K562 (cell line): Measurements from ENCODE around the gene PDE4D. TPM values are rescaled to one million over a fixed set of nuclear protein-coding genes. Genes with fewer than 3 reads are reported as not detected.

Source experiments
- ATAC-seq: fragments of 200-7000 bp; cut with Tn5 transposase; 3 replicates; pipeline ENCODE4 v1.9.1; 2020; ENCODE audit warnings: moderate library complexity
- BruUV-seq: library from RNA; stranded (reverse); fragments of 400-500 nt; replicated peaks from 2 replicates; lab custom pipeline; 2021; lab: Mats Ljungman, UMichigan
- CTCF ChIA-PET: fragments of 300-600 bp; formaldehyde crosslinking; extraction: SDS; loops from one replicate; lab custom pipeline; 2021; ENCODE audit warnings: low intra/inter-chr PET ratio; lab: Yijun Ruan, JAX
- POLR2A ChIA-PET: fragments of 300-600, 350-650 bp; sonication (Branson Sonifier 250); formaldehyde crosslinking; extraction: SDS; loops from one replicate; lab custom pipeline; 2021; ENCODE audit warnings: antibody characterized with exemption, inconsistent platforms; lab: Yijun Ruan, JAX
- DNase-seq, 4 experiments: peaks; one replicate each; pipeline versions ENCODE4 v3.0.0 to v3.0.0-alpha.2; 2011 to 2018; ENCODE audit warnings: low spot score in 3 of 4, mixed read lengths in 3 of 4; ENCODE audit errors: extremely low read depth in 1 of 4
- FAIRE-seq: peaks from 2 replicates; lab custom pipeline; 2011; peaks lifted over from hg19 to GRCh38; lab: Jason Lieb, UNC
- H2AFZ ChIP-seq: 2 replicates; pipeline ENCODE4 v1.6.0; 2011; ENCODE audit warnings: low read depth, low read length, control low read depth, inconsistent platforms
- H3K27ac ChIP-seq: fragments of 200-600 bp; 3 replicates; pipeline ENCODE4 v1.8.0; 2011; ENCODE audit warnings: low read depth, mild to moderate bottlenecking, control low read depth, inconsistent platforms, low read length, moderate library complexity, mixed read lengths; ENCODE audit errors: extremely low read depth
- H3K27me3 ChIP-seq, 2 experiments: fragments of 300-600 bp in 1 of 2; 2 replicates in 1 of 2; 3 replicates in 1 of 2; pipeline versions ENCODE4 v1.6.0 to v1.8.0; 2011; ENCODE audit warnings: inconsistent platforms in 2 of 2, low read length in 2 of 2, mild to moderate bottlenecking in 1 of 2, mixed read lengths in 1 of 2, moderate library complexity in 1 of 2; ENCODE audit not compliant: control insufficient read depth in 2 of 2, insufficient read depth in 2 of 2
- H3K36me3 ChIP-seq: fragments of 300-600 bp; 3 replicates; pipeline ENCODE4 v1.8.0; 2011; ENCODE audit warnings: mild to moderate bottlenecking, low read length, inconsistent platforms; ENCODE audit not compliant: control insufficient read depth, insufficient read depth
- H3K4me1 ChIP-seq, 2 experiments: fragments of 200-600 bp in 1 of 2; replicated peaks in 1 of 2; 2 replicates in 1 of 2; 3 replicates in 1 of 2; pipeline versions ENCODE4 v1.5.1 to v1.8.0; 2011; ENCODE audit warnings: inconsistent platforms in 2 of 2, low read length in 2 of 2, mild to moderate bottlenecking in 1 of 2, mixed read lengths in 1 of 2, moderate library complexity in 1 of 2; ENCODE audit not compliant: control insufficient read depth in 2 of 2, insufficient read depth in 2 of 2
- H3K4me2 ChIP-seq: 2 replicates; pipeline ENCODE4 v1.6.1; 2011; ENCODE audit warnings: low read length, control low read depth, inconsistent platforms, mixed read lengths; ENCODE audit not compliant: insufficient read depth
- H3K4me3 ChIP-seq: fragments of 200-600 bp; sonication (generic), shearing (Covaris generic); 2 replicates; pipeline ENCODE4 v1.5.1; 2016; ENCODE audit warnings: control low read depth, inconsistent platforms
- H3K79me2 ChIP-seq: fragments of 200-600 bp; 3 replicates; pipeline ENCODE4 v1.8.0; 2011; ENCODE audit warnings: low read length, inconsistent platforms; ENCODE audit not compliant: control insufficient read depth, insufficient read depth
- H3K9ac ChIP-seq, 2 experiments: 2 replicates each; pipeline versions ENCODE4 v1.6.0 to v1.6.1; 2011; ENCODE audit warnings: low read depth in 2 of 2, low read length in 2 of 2, control low read depth in 1 of 2, inconsistent platforms in 1 of 2, mild to moderate bottlenecking in 1 of 2, mixed read lengths in 1 of 2; ENCODE audit not compliant: insufficient read depth in 1 of 2
- H3K9me1 ChIP-seq: one replicate; pipeline ENCODE4 v1.6.0; 2011; ENCODE audit warnings: inconsistent platforms, mild to moderate bottlenecking, low read length, moderate library complexity; ENCODE audit not compliant: control insufficient read depth, insufficient read depth
- H3K9me3 ChIP-seq: replicated peaks from 2 replicates; pipeline ENCODE4 v1.5.1; 2011; ENCODE audit warnings: low read depth, low read length, inconsistent platforms; ENCODE audit not compliant: control insufficient read depth, insufficient read depth
- H4K20me1 ChIP-seq: replicated peaks from 2 replicates; pipeline ENCODE4 v1.6.1; 2011; ENCODE audit warnings: low read length, inconsistent platforms, mixed read lengths; ENCODE audit not compliant: control insufficient read depth, insufficient read depth
- KDM2B ChIP-seq: fragments of 250-450 bp; sonication (Bioruptor Pico); IDR thresholded peaks from 2 replicates; pipeline ENCODE4 v1.8.0; 2021; ENCODE audit warnings: mild to moderate bottlenecking, moderate library complexity
- MCM5 ChIP-seq: fragments of 450-650 bp; IDR thresholded peaks from 2 replicates; pipeline ENCODE4 v1.6.1; 2016; ENCODE audit warnings: low read depth
- NCOA4 ChIP-seq: fragments of 450-650 bp; IDR thresholded peaks from 2 replicates; pipeline ENCODE4 v1.6.1; 2018; ENCODE audit warnings: mild to moderate bottlenecking; ENCODE audit not compliant: partially characterized antibody
- NFIX ChIP-seq: fragments of 250-450 bp; sonication (Bioruptor Pico); IDR thresholded peaks from 2 replicates; pipeline ENCODE4 v1.4.0; 2020; ENCODE audit warnings: low read depth, mild to moderate bottlenecking, moderate library complexity
- ZNF146 ChIP-seq: IDR thresholded peaks from one replicate; pipeline ENCODE4 v1.6.1; 2018; ENCODE audit warnings: missing compliant biosample characterization; ENCODE audit not compliant: unreplicated experiment
- ZNF174 ChIP-seq: fragments of 250-450 bp; sonication (Bioruptor Pico); IDR thresholded peaks from 2 replicates; pipeline ENCODE4 v1.4.0; 2020; ENCODE audit warnings: mild to moderate bottlenecking
- ZNF324 ChIP-seq: fragments of 250-450 bp; sonication (Bioruptor Pico); IDR thresholded peaks from 2 replicates; pipeline ENCODE4 v1.4.0; 2020; ENCODE audit warnings: mild to moderate bottlenecking
- ZNF766 ChIP-seq: fragments of 200-800 bp; sonication (Bioruptor generic); conservative IDR thresholded peaks from 2 replicates; pipeline ENCODE4 v1.6.1; 2016; ENCODE audit warnings: missing genetic modification characterization, missing compliant biosample characterization
- WGBS: fragments of 100-300 bp; shearing (Covaris generic); methylation state at CpG from one replicate; pipeline ENCODE4 v1.1.6; 2016; ENCODE audit warnings: low coverage, mixed read lengths; ENCODE audit not compliant: insufficient coverage; ENCODE audit errors: missing lambda C conversion rate; 5-methylcytosine and 5-hydroxymethylcytosine counted together
- in situ Hi-C: fragments of 300-500 bp; cut with MboI; formaldehyde crosslinking; loops from 4 replicates; pipeline ENCODE4 v1.15.0; 2018; ENCODE audit warnings: inconsistent platforms, mixed read lengths
- intact Hi-C: fragments of 100-400 bp; cut with micrococcal nuclease; formaldehyde crosslinking; loops from 2 replicates; pipeline ENCODE4 v1.14.2; 2022
- polyA plus RNA-seq, 8 experiments: library from polyadenylated mRNA; depleted of rRNA in 4 of 8; stranded (reverse) in 5 of 8; unstranded in 3 of 8; fragments of >200 nt; fragmentation: Nextera tagmentation in 2 of 8; fragmentation: Illumina TruSeq in 1 of 8; extraction: Ambion mirVana in 2 of 8; extraction: Trizol in 1 of 8; gene quantifications; 2 replicates each; pipeline versions ENCODE4 v1.2.1 to v1.2.3, GENCODE V29; 2011 to 2014; ENCODE audit warnings: inconsistent platforms in 1 of 8, missing spikeins in 1 of 8
- total RNA-seq, 7 experiments: library from RNA; depleted of rRNA in 6 of 7; stranded (reverse); fragments of >200 nt in 6 of 7; fragmentation: Illumina TruSeq in 2 of 7; extraction: Trizol in 2 of 7; gene quantifications; 2 replicates each; pipeline versions ENCODE4 v1.2.1 to v1.2.3, GENCODE V29; 2011 to 2021; ENCODE audit warnings: low replicate concordance in 1 of 7
- TF ChIP-seq, protein P1 (sequence below): sonication (generic); formaldehyde crosslinking; IDR thresholded peaks from 2 replicates; pipeline ENCODE4 v1.8.0; 2022; ENCODE audit warnings: mild to moderate bottlenecking, missing genetic modification reagents
- TF ChIP-seq, protein P2 (sequence below), 2 experiments: fragments of 150-350 bp in 1 of 2; IDR thresholded peaks; 2 replicates each; pipeline ENCODE4 v1.6.1; 2012 to 2016; ENCODE audit warnings: low read depth in 2 of 2, low read length in 2 of 2, mild to moderate bottlenecking in 1 of 2, moderate library complexity in 1 of 2
- TF ChIP-seq, protein P3 (sequence below): sonication (generic); formaldehyde crosslinking; IDR thresholded peaks from 2 replicates; pipeline ENCODE4 v1.8.0; 2022; ENCODE audit warnings: missing genetic modification reagents, mild to moderate bottlenecking, borderline replicate concordance

Gene PDE4D
- total and polyA plus RNA-seq, 9 of the 15 experiments (the other 6 are each of a cell fraction or from before 2014, with no cell fraction given) = 0.04 to 0.46 (median 0.13) TPM

DNA sequence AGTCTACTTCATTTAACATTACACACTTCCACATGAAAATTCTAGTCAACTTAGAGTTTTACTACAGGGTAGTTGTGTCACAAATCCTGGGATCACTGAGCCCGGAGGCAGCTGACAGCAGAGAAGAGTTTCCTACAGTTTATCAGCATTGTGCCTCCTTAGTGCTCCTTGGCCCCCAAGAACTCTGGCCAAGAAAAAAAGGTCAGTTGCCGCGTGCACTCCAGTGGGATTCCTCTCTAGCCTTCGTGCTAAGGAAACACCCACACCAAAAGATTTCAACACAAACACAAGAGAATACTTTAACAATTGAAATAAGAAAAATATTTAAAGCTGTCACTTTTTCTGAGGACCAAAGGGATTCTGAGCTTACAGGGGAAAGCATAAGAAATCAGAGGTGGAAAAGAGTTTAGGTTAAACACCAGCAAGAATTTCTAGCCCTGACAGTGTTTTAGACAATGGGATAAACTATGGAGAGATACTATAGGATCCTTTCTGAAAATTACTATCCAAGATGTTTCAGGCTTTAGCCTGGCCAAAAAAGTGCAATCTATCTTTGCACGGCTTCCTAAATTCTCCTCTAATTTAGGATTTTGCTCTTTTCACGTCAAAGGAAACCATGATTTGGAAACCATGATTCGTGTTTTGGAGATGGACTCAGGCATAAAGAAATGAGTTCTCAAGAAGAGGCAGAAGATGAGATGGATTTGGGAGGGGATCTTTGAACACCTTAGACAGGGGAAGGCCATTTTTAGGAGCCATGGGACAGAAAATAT lies 703.9 kb downstream of the PDE4D start:
- no peak for FAIRE-seq
- CTCF ChIA-PET = no interaction called here
- no peak overlapping the region for H3K4me2 ChIP-seq

More for the DNA sequence above, 703.9 kb downstream of the PDE4D start:
- Histone ChIP-seq H3K36me3 (no peaks in the 10 kb centered on the region), H3K9me3 (no peaks in the 10 kb centered on the region), H4K20me1 (no peaks in the 10 kb centered on the region), H3K27ac (no peak overlapping the region), H2AFZ (no peak overlapping the region), H3K9ac (no peak overlapping the region), H3K79me2 (no peaks in the 10 kb centered on the region), H3K27me3 (no peaks in the 10 kb centered on the region), H3K4me3 (no peak overlapping the region), H3K9me1 (no peaks in the 10 kb centered on the region), H3K4me1 (no peaks in the 10 kb centered on the region)
- 1% methylated on average over 7 of the region's 7 CpGs for WGBS
- BruUV-seq = no TSS peak
- ATAC-seq (no peak), DNase-seq (no peak)
- POLR2A ChIA-PET = interaction anchor here (0.7 kb wide), 1 partner anchor 180 kb away, joined by 3 read pairs; no protein-coding TSS in a partner anchor
- intact Hi-C loops = loop anchor here (2.0 kb wide), 1 partner anchor 191 kb away; no protein-coding TSS in a partner anchor
- in situ Hi-C loops = loop anchor here (10.0 kb wide), 2 partner anchors 485 to 615 kb away; no protein-coding TSS in a partner anchor
- TF ChIP-seq NCOA4 (no peak), ZNF174 (no peak), ZNF766 (no peak), NFIX (CRISPR knock-in tag) (no peak), KDM2B (CRISPR knock-in tag) (no peak), ZNF324 (CRISPR knock-in tag) (no peak), ZNF146 (CRISPR knock-in tag) (no peak), MCM5 (no peak)
- TF ChIP-seq, protein P1, sequence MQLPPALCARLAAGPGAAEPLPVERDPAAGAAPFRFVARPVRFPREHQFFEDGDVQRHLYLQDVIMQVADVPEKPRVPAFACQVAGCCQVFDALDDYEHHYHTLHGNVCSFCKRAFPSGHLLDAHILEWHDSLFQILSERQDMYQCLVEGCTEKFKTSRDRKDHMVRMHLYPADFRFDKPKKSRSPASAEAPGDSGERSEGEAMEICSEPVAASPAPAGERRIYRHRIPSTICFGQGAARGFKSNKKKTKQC (CRISPR knock-in tag) = no peak
- TF ChIP-seq, protein P2, sequence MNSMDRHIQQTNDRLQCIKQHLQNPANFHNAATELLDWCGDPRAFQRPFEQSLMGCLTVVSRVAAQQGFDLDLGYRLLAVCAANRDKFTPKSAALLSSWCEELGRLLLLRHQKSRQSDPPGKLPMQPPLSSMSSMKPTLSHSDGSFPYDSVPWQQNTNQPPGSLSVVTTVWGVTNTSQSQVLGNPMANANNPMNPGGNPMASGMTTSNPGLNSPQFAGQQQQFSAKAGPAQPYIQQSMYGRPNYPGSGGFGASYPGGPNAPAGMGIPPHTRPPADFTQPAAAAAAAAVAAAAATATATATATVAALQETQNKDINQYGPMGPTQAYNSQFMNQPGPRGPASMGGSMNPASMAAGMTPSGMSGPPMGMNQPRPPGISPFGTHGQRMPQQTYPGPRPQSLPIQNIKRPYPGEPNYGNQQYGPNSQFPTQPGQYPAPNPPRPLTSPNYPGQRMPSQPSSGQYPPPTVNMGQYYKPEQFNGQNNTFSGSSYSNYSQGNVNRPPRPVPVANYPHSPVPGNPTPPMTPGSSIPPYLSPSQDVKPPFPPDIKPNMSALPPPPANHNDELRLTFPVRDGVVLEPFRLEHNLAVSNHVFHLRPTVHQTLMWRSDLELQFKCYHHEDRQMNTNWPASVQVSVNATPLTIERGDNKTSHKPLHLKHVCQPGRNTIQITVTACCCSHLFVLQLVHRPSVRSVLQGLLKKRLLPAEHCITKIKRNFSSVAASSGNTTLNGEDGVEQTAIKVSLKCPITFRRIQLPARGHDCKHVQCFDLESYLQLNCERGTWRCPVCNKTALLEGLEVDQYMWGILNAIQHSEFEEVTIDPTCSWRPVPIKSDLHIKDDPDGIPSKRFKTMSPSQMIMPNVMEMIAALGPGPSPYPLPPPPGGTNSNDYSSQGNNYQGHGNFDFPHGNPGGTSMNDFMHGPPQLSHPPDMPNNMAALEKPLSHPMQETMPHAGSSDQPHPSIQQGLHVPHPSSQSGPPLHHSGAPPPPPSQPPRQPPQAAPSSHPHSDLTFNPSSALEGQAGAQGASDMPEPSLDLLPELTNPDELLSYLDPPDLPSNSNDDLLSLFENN (IDR thresholded peaks at IDR 0.05; ENCODE audit: low read depth in 2 of 2, low read length in 2 of 2) = no peak
- TF ChIP-seq, protein P3, sequence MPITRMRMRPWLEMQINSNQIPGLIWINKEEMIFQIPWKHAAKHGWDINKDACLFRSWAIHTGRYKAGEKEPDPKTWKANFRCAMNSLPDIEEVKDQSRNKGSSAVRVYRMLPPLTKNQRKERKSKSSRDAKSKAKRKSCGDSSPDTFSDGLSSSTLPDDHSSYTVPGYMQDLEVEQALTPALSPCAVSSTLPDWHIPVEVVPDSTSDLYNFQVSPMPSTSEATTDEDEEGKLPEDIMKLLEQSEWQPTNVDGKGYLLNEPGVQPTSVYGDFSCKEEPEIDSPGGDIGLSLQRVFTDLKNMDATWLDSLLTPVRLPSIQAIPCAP (CRISPR knock-in tag) = no peak
